Hepatocyte (in vitro differentiated cells): ENCODE results near the gene PBX3. TPM values are rescaled to one million over a fixed set of nuclear protein-coding genes. Genes with fewer than 3 reads are reported as not detected.

Source experiments
- DNase-seq: peaks from one replicate; pipeline ENCODE4 v3.0.0-alpha.2; 2016; ENCODE audit warnings: low spot score
- H2AFZ ChIP-seq: fragments of 200-600 bp; sonication (generic); 2 replicates; pipeline ENCODE4 v1.6.0; 2016; ENCODE audit warnings: antibody characterized with exemption, mild to moderate bottlenecking
- H3K27ac ChIP-seq: fragments of 200-600 bp; sonication (generic); 2 replicates; pipeline ENCODE4 v1.5.1; 2016; ENCODE audit warnings: mild to moderate bottlenecking
- H3K27me3 ChIP-seq: fragments of 200-600 bp; sonication (generic); 2 replicates; pipeline ENCODE4 v1.6.1; 2016
- H3K36me3 ChIP-seq: fragments of 200-600 bp; sonication (generic); replicated peaks from 2 replicates; pipeline ENCODE4 v1.5.1; 2016; ENCODE audit warnings: low read depth; ENCODE audit not compliant: insufficient read depth
- H3K4me1 ChIP-seq: fragments of 200-600 bp; sonication (generic); 2 replicates; pipeline ENCODE4 v1.5.1; 2016; ENCODE audit warnings: mild to moderate bottlenecking, moderate library complexity; ENCODE audit not compliant: insufficient read depth
- H3K4me2 ChIP-seq: fragments of 200-600 bp; sonication (generic); 2 replicates; pipeline ENCODE4 v1.6.0; 2016
- H3K4me3 ChIP-seq: fragments of 200-600 bp; sonication (generic); 2 replicates; pipeline ENCODE4 v1.5.1; 2016; ENCODE audit warnings: mild to moderate bottlenecking
- H3K79me2 ChIP-seq: fragments of 200-600 bp; sonication (generic); 2 replicates; pipeline ENCODE4 v1.6.0; 2017; ENCODE audit warnings: mild to moderate bottlenecking
- H3K9me2 ChIP-seq: fragments of 200-600 bp; sonication (generic); replicated peaks from 2 replicates; pipeline ENCODE4 v1.6.0; 2017; ENCODE audit warnings: mild to moderate bottlenecking; ENCODE audit not compliant: insufficient read depth
- H3K9me3 ChIP-seq: fragments of 200-600 bp; sonication (generic); 2 replicates; pipeline ENCODE4 v1.5.1; 2016; ENCODE audit warnings: low read depth, mild to moderate bottlenecking
- H4K20me1 ChIP-seq: fragments of 200-600 bp; sonication (generic); 2 replicates; pipeline ENCODE4 v1.6.0; 2016; ENCODE audit warnings: mild to moderate bottlenecking; ENCODE audit not compliant: insufficient read depth, poor library complexity, severe bottlenecking
- EZH2 ChIP-seq: fragments of 200-600 bp; sonication (generic); IDR thresholded peaks from 2 replicates; pipeline ENCODE4 v1.6.1; 2016; ENCODE audit warnings: antibody characterized with exemption, mild to moderate bottlenecking, borderline replicate concordance
- EZH2phosphoT487 ChIP-seq: fragments of 200-600 bp; sonication (generic); IDR thresholded peaks from one replicate; pipeline ENCODE4 v1.6.1; 2018; ENCODE audit warnings: antibody characterized with exemption, mild to moderate bottlenecking, low read depth, moderate library complexity; ENCODE audit not compliant: unreplicated experiment, severe bottlenecking
- WGBS: methylation state at CpG from one replicate; pipeline ENCODE4 v1.1.6; 2016; ENCODE audit warnings: low lambda C conversion rate; ENCODE audit errors: missing lambda C conversion rate; 5-methylcytosine and 5-hydroxymethylcytosine counted together
- polyA plus RNA-seq: library from polyadenylated mRNA; unstranded; fragments of >200 nt; fragmentation: Nextera tagmentation; extraction: Ambion mirVana; gene quantifications from 2 replicates; pipeline ENCODE4 v1.2.1, GENCODE V29; 2016
- total RNA-seq: library from RNA; depleted of rRNA; stranded (reverse); fragments of >200 nt; gene quantifications from 2 replicates; pipeline ENCODE4 v1.2.3, GENCODE V29; 2014
- TF ChIP-seq, protein P1 (sequence below): fragments of 200-600 bp; sonication (generic); IDR thresholded peaks from 2 replicates; pipeline ENCODE4 v1.5.1; 2016; ENCODE audit warnings: antibody characterized with exemption, mild to moderate bottlenecking; ENCODE audit not compliant: poor library complexity

PBX3 gene
- total and polyA plus RNA-seq, 2 experiments from 2014 or later, result 15.9 to 23.3 TPM

DNA sequence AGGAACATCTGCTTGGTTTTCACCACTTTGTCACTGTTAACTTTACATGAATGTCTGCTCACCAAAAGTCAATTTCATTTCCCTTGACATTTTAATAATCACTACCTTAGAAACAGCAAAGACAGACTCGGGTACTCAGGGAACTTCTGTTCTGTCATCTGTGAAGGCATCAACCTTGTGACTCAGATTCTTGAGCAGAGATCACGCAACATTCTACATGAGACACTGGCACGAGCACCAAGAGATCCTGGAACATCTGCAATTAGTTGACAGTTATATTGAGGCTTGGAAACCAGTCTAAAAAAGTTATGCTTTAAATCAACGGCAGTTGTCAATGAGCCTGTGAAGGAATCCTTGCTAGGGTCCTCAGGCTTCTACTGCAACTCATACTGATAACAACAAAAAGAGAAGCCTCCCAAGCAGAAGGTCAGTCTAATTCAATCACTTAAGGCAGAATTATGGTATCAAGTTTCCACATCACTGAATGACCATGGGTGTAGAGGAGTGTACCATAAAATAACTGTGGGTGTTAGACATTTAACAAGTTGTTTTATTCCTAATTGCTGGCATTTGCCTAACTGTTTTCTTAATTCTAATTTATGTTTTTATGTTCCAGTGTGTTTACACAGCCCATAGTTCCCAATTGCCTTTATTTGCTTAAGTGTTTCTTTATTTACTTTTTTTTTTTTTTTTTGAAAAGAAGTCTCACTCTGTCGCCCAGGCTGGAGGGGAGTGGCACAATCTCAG, 3.3 kb upstream of the PBX3 start:
- Histone ChIP-seq H4K20me1 (no peaks in the 10 kb centered on the region), H3K79me2 (peaks cover 5% of the 10 kb centered on the region), H3K4me3 (no peak overlapping the region), H2AFZ (no peak overlapping the region), H3K27ac (no peak overlapping the region), H3K4me1 (no peaks in the 10 kb centered on the region), H3K9me3 (no peaks in the 10 kb centered on the region), H3K36me3 (no peaks in the 10 kb centered on the region), H3K27me3 (peaks cover 11% of the 10 kb centered on the region), H3K4me2 (no peak overlapping the region), H3K9me2 (no peaks in the 10 kb centered on the region)
- WGBS, result 62% methylated on average over 5 of the region's 5 CpGs
- DNase-seq, result no peak
- TF ChIP-seq EZH2phosphoT487 (no peak), EZH2 (no peak)
- TF ChIP-seq, protein P1, sequence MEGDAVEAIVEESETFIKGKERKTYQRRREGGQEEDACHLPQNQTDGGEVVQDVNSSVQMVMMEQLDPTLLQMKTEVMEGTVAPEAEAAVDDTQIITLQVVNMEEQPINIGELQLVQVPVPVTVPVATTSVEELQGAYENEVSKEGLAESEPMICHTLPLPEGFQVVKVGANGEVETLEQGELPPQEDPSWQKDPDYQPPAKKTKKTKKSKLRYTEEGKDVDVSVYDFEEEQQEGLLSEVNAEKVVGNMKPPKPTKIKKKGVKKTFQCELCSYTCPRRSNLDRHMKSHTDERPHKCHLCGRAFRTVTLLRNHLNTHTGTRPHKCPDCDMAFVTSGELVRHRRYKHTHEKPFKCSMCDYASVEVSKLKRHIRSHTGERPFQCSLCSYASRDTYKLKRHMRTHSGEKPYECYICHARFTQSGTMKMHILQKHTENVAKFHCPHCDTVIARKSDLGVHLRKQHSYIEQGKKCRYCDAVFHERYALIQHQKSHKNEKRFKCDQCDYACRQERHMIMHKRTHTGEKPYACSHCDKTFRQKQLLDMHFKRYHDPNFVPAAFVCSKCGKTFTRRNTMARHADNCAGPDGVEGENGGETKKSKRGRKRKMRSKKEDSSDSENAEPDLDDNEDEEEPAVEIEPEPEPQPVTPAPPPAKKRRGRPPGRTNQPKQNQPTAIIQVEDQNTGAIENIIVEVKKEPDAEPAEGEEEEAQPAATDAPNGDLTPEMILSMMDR, result no peak

DNA sequence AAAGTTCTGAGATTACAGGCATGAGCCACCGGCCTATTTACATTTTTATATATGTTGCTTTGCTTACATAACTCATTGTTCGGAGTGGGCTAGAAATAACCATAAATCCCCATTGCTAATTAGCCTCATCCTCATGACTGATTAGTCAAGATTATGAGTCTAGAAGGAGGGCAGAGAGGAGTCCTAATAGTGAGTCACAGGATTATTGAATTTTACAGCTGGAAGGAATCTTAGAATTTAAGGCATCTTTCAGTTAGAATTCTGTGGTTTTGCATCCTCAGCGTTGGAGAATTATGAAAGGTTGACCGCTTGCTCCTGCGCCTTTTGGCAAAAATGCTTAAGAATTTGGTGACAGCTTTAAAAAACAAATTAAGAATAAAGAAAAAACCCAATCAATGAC, 2.6 kb upstream of the PBX3 start:
- Histone ChIP-seq H2AFZ (no peak overlapping the region), H4K20me1 (no peaks in the 10 kb centered on the region), H3K9me3 (no peaks in the 10 kb centered on the region), H3K9me2 (no peaks in the 10 kb centered on the region), H3K36me3 (no peaks in the 10 kb centered on the region), H3K4me3 (no peak overlapping the region), H3K27me3 (peaks cover 11% of the 10 kb centered on the region), H3K4me2 (no peak overlapping the region), H3K27ac (no peak overlapping the region), H3K79me2 (peaks cover 5% of the 10 kb centered on the region), H3K4me1 (no peaks in the 10 kb centered on the region)
- 86% methylated on average over 5 of the region's 5 CpGs for WGBS
- TF ChIP-seq EZH2phosphoT487 (no peak), EZH2 (no peak)
- TF ChIP-seq, protein P1, result no peak
- no peak for DNase-seq

DNA sequence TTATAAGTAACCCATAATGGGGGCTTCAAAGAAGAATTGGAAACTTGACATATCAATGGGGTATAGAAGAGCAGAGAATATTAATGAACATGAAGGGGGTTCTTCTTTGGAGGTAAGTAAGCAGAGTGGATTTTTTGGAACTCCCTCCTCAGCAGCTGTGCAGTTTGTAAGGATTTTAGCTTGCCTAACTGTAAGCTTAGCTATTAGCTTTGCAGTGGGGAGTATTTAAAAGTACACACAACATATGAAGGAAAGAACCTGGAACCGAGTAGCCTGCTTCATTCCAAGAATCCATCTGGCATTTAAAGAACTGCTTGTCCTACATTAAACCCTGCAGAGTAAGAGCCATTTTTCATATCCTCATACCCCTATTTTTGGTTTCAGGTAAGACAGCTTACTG, 2.2 kb upstream of the PBX3 start:
- Histone ChIP-seq H3K79me2 (peaks cover 5% of the 10 kb centered on the region), H2AFZ (no peak overlapping the region)

More for the DNA sequence above, 2.2 kb upstream of the PBX3 start:
- H3K9me3 ChIP-seq, result no peaks in the 10 kb centered on the region
- H3K9me2 ChIP-seq, result no peaks in the 10 kb centered on the region
- peaks cover 11% of the 10 kb centered on the region for H3K27me3 ChIP-seq
- H3K4me2 ChIP-seq, result no peak overlapping the region
- H3K4me1 ChIP-seq, result no peaks in the 10 kb centered on the region
- H3K4me3 ChIP-seq, result no peak overlapping the region
- DNase-seq, result no peak
- no peak for TF ChIP-seq EZH2
- TF ChIP-seq, protein P1, result no peak
- no peak overlapping the region for H3K27ac ChIP-seq
- no peaks in the 10 kb centered on the region for H3K36me3 ChIP-seq
- 78% methylated on average over 1 of the region's 1 CpG for WGBS
- H4K20me1 ChIP-seq, result no peaks in the 10 kb centered on the region
